Measurements from ENCODE around the gene POU6F2. TPM values are rescaled to one million over a fixed set of nuclear protein-coding genes. Genes with fewer than 3 reads are reported as not detected.

Gene POU6F2
- polyA plus RNA-seq, 2 donors = 0.08 to 0.12 TPM

- Histone ChIP-seq H3K4me1 (ENCODE audit: control insufficient read depth in 2 of 2, insufficient read depth in 2 of 2, low read length in 1 of 2) (peaks cover 0 to 2% of the 10 kb centered on the region in 2 donors), H3K9me3 (ENCODE audit: control insufficient read depth in 2 of 2, insufficient read depth in 1 of 2, low read depth in 1 of 2, low read length in 1 of 2) (no peaks in the 10 kb centered on the region), H3K36me3 (ENCODE audit: control insufficient read depth in 2 of 2, insufficient read depth in 2 of 2, low read length in 1 of 2) (no peaks in the 10 kb centered on the region), H3K27me3 (ENCODE audit: control insufficient read depth in 1 of 2, insufficient read depth in 2 of 2, low read length in 2 of 2) (peaks cover 0 to 3% of the 10 kb centered on the region in 2 donors), H3K4me3 (ENCODE audit: low read depth in 1 of 2, low read length in 2 of 2) (peak overlapping the region; percentile 45 to 55), H3K27ac (ENCODE audit: low read depth in 2 of 2, low read length in 1 of 2) (no peak overlapping the region)
- WGBS, 2 donors = 7 to 8% methylated on average over 25 of the region's 25 CpGs
These were observed 436.0 kb downstream of the POU6F2 start for GRCh38 chr7:39413636-39414223.

GRCh38 chr7:39414224-39415035, 436.7 kb downstream of the POU6F2 start:
- Histone ChIP-seq H3K4me1 (ENCODE audit: control insufficient read depth in 2 of 2, insufficient read depth in 2 of 2, low read length in 1 of 2) (peaks cover 0 to 2% of the 10 kb centered on the region in 2 donors), H3K9me3 (ENCODE audit: control insufficient read depth in 2 of 2, insufficient read depth in 1 of 2, low read depth in 1 of 2, low read length in 1 of 2) (no peaks in the 10 kb centered on the region), H3K4me3 (ENCODE audit: low read depth in 1 of 2, low read length in 2 of 2) (peak overlapping the region; percentile 45 to 55), H3K27me3 (ENCODE audit: control insufficient read depth in 1 of 2, insufficient read depth in 2 of 2, low read length in 2 of 2) (peaks cover 0 to 1% of the 10 kb centered on the region in 2 donors), H3K36me3 (ENCODE audit: control insufficient read depth in 2 of 2, insufficient read depth in 2 of 2, low read length in 1 of 2) (no peaks in the 10 kb centered on the region), H3K27ac (ENCODE audit: low read depth in 2 of 2, low read length in 1 of 2) (no peak overlapping the region)
- 1 to 2% methylated on average over 40 of the region's 40 CpGs for WGBS, 2 donors

- Histone ChIP-seq H3K4me3 (ENCODE audit: low read depth in 1 of 2, low read length in 2 of 2) (no peak overlapping the region), H3K4me1 (ENCODE audit: control insufficient read depth in 2 of 2, insufficient read depth in 2 of 2, low read length in 1 of 2) (peaks cover 0 to 2% of the 10 kb centered on the region in 2 donors), H3K27ac (ENCODE audit: low read depth in 2 of 2, low read length in 1 of 2) (no peak overlapping the region), H3K27me3 (ENCODE audit: control insufficient read depth in 1 of 2, insufficient read depth in 2 of 2, low read length in 2 of 2) (no peaks in the 10 kb centered on the region), H3K36me3 (ENCODE audit: control insufficient read depth in 2 of 2, insufficient read depth in 2 of 2, low read length in 1 of 2) (no peaks in the 10 kb centered on the region), H3K9me3 (ENCODE audit: control insufficient read depth in 2 of 2, insufficient read depth in 1 of 2, low read depth in 1 of 2, low read length in 1 of 2) (no peaks in the 10 kb centered on the region)
- WGBS, 2 donors = 82 to 83% methylated on average over 13 of the region's 13 CpGs
These were observed 437.5 kb downstream of the POU6F2 start for GRCh38 chr7:39415091-39415787.

- Histone ChIP-seq H3K4me3 (ENCODE audit: low read depth in 1 of 2, low read length in 2 of 2) (no peak overlapping the region), H3K36me3 (ENCODE audit: control insufficient read depth in 2 of 2, insufficient read depth in 2 of 2, low read length in 1 of 2) (no peaks in the 10 kb centered on the region), H3K4me1 (ENCODE audit: control insufficient read depth in 2 of 2, insufficient read depth in 2 of 2, low read length in 1 of 2) (peaks cover 0 to 2% of the 10 kb centered on the region in 2 donors), H3K27me3 (ENCODE audit: control insufficient read depth in 1 of 2, insufficient read depth in 2 of 2, low read length in 2 of 2) (no peaks in the 10 kb centered on the region), H3K9me3 (ENCODE audit: control insufficient read depth in 2 of 2, insufficient read depth in 1 of 2, low read depth in 1 of 2, low read length in 1 of 2) (no peaks in the 10 kb centered on the region), H3K27ac (ENCODE audit: low read depth in 2 of 2, low read length in 1 of 2) (no peak overlapping the region)
- 74 to 79% methylated on average over 3 of the region's 3 CpGs for WGBS, 2 donors
These were observed 439.2 kb downstream of the POU6F2 start for GRCh38 chr7:39416866-39417265.

- no peaks in the 10 kb centered on the region for H3K9me3 ChIP-seq (ENCODE audit: control insufficient read depth in 2 of 2, insufficient read depth in 1 of 2, low read depth in 1 of 2, low read length in 1 of 2)
- no peaks in the 10 kb centered on the region for H3K27me3 ChIP-seq (ENCODE audit: control insufficient read depth in 1 of 2, insufficient read depth in 2 of 2, low read length in 2 of 2)
- no peak overlapping the region for H3K4me3 ChIP-seq (ENCODE audit: low read depth in 1 of 2, low read length in 2 of 2)
- H3K4me1 ChIP-seq (ENCODE audit: control insufficient read depth in 2 of 2, insufficient read depth in 2 of 2, low read length in 1 of 2) = peaks cover 0 to 2% of the 10 kb centered on the region in 2 donors
- H3K36me3 ChIP-seq (ENCODE audit: control insufficient read depth in 2 of 2, insufficient read depth in 2 of 2, low read length in 1 of 2) = no peaks in the 10 kb centered on the region
- WGBS, 2 donors = 78 to 83% methylated on average over 1 of the region's 1 CpG
- H3K27ac ChIP-seq (ENCODE audit: low read depth in 2 of 2, low read length in 1 of 2) = no peak overlapping the region
These were observed 439.9 kb downstream of the POU6F2 start for GRCh38 chr7:39417642-39418041.

GRCh38 chr7:39421251-39421650, 443.5 kb downstream of the POU6F2 start:
- H3K27ac ChIP-seq (ENCODE audit: low read depth in 2 of 2, low read length in 1 of 2) = no peak overlapping the region
- 71 to 76% methylated on average over 2 of the region's 2 CpGs for WGBS, 2 donors
- no peaks in the 10 kb centered on the region for H3K9me3 ChIP-seq (ENCODE audit: control insufficient read depth in 2 of 2, insufficient read depth in 1 of 2, low read depth in 1 of 2, low read length in 1 of 2)
- no peak overlapping the region for H3K4me3 ChIP-seq (ENCODE audit: low read depth in 1 of 2, low read length in 2 of 2)
- no peaks in the 10 kb centered on the region for H3K36me3 ChIP-seq (ENCODE audit: control insufficient read depth in 2 of 2, insufficient read depth in 2 of 2, low read length in 1 of 2)
- no peaks in the 10 kb centered on the region for H3K27me3 ChIP-seq (ENCODE audit: control insufficient read depth in 1 of 2, insufficient read depth in 2 of 2, low read length in 2 of 2)
- no peaks in the 10 kb centered on the region for H3K4me1 ChIP-seq (ENCODE audit: control insufficient read depth in 2 of 2, insufficient read depth in 2 of 2, low read length in 1 of 2)

- Histone ChIP-seq H3K9me3 (ENCODE audit: control insufficient read depth in 2 of 2, insufficient read depth in 1 of 2, low read depth in 1 of 2, low read length in 1 of 2) (no peaks in the 10 kb centered on the region), H3K27me3 (ENCODE audit: control insufficient read depth in 1 of 2, insufficient read depth in 2 of 2, low read length in 2 of 2) (no peaks in the 10 kb centered on the region), H3K27ac (ENCODE audit: low read depth in 2 of 2, low read length in 1 of 2) (no peak overlapping the region), H3K4me1 (ENCODE audit: control insufficient read depth in 2 of 2, insufficient read depth in 2 of 2, low read length in 1 of 2) (no peaks in the 10 kb centered on the region), H3K4me3 (ENCODE audit: low read depth in 1 of 2, low read length in 2 of 2) (no peak overlapping the region), H3K36me3 (ENCODE audit: control insufficient read depth in 2 of 2, insufficient read depth in 2 of 2, low read length in 1 of 2) (no peaks in the 10 kb centered on the region)
- WGBS, 2 donors = 87 to 92% methylated on average over 2 of the region's 2 CpGs
These were observed 444.0 kb downstream of the POU6F2 start for GRCh38 chr7:39421661-39422060.

GRCh38 chr7:39428221-39428620, 450.5 kb downstream of the POU6F2 start:
- no peaks in the 10 kb centered on the region for H3K36me3 ChIP-seq (ENCODE audit: control insufficient read depth in 2 of 2, insufficient read depth in 2 of 2, low read length in 1 of 2)
- H3K27ac ChIP-seq (ENCODE audit: low read depth in 2 of 2, low read length in 1 of 2) = no peak overlapping the region
- H3K4me1 ChIP-seq (ENCODE audit: control insufficient read depth in 2 of 2, insufficient read depth in 2 of 2, low read length in 1 of 2) = no peaks in the 10 kb centered on the region
- no peak overlapping the region for H3K4me3 ChIP-seq (ENCODE audit: low read depth in 1 of 2, low read length in 2 of 2)
- WGBS, 2 donors = 18 to 33% methylated on average over 1 of the region's 1 CpG
- no peaks in the 10 kb centered on the region for H3K27me3 ChIP-seq (ENCODE audit: control insufficient read depth in 1 of 2, insufficient read depth in 2 of 2, low read length in 2 of 2)
- no peaks in the 10 kb centered on the region for H3K9me3 ChIP-seq (ENCODE audit: control insufficient read depth in 2 of 2, insufficient read depth in 1 of 2, low read depth in 1 of 2, low read length in 1 of 2)

GRCh38 chr7:39429421-39429820, 451.7 kb downstream of the POU6F2 start:
- Histone ChIP-seq H3K4me3 (ENCODE audit: low read depth in 1 of 2, low read length in 2 of 2) (no peak overlapping the region), H3K36me3 (ENCODE audit: control insufficient read depth in 2 of 2, insufficient read depth in 2 of 2, low read length in 1 of 2) (no peaks in the 10 kb centered on the region), H3K27me3 (ENCODE audit: control insufficient read depth in 1 of 2, insufficient read depth in 2 of 2, low read length in 2 of 2) (no peaks in the 10 kb centered on the region), H3K27ac (ENCODE audit: low read depth in 2 of 2, low read length in 1 of 2) (no peak overlapping the region), H3K9me3 (ENCODE audit: control insufficient read depth in 2 of 2, insufficient read depth in 1 of 2, low read depth in 1 of 2, low read length in 1 of 2) (no peaks in the 10 kb centered on the region), H3K4me1 (ENCODE audit: control insufficient read depth in 2 of 2, insufficient read depth in 2 of 2, low read length in 1 of 2) (no peaks in the 10 kb centered on the region)
- 62% methylated on average over 2 of the region's 2 CpGs for WGBS, 2 donors
